ENCODE results near the gene BCAP29.

The BCAP29 gene

DNA sequence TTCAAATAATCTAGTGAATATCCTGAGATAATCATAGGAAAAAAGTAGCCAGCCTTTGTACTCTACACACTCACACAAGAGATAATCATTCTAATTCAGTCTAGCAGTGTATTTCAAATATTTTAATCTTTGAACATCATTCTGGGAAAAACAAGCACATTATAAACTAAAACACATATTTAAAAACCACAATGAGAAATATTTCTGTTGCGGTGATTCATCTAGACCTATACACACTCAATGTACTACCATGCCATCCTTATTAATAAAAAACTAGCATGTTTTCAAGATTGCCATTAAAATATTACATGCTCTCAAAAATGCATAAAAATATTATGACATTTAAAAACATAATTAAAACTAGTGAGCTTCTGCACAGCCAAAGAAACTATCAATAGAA lies 28.1 kb upstream of the BCAP29 start:
- Histone ChIP-seq H3K4me3 (ENCODE audit: insufficient read depth, low read length, poor library complexity, severe bottlenecking) (no peak overlapping the region), H3K79me2 (ENCODE audit: insufficient read depth, low read length) (peaks cover 12% of the 10 kb centered on the region; the same call in 1 of the 2 replicates), H2AFZ (ENCODE audit: low read depth, low read length, severe bottlenecking) (no peak overlapping the region), H3K9me2 (replicated peaks; ENCODE audit: insufficient read depth, low read length) (no peaks in the 10 kb centered on the region), H4K20me1 (ENCODE audit: low read depth, low read length) (no peaks in the 10 kb centered on the region), H3F3A (ENCODE audit: insufficient read depth) (no peaks in the 10 kb centered on the region; the same call in 1 of the 2 replicates), H3K9ac (ENCODE audit: low read length) (no peak overlapping the region), H3K9me3 (ENCODE audit: insufficient read depth, low read length) (no peaks in the 10 kb centered on the region), H3K27ac (ENCODE audit: low read depth, low read length) (no peak overlapping the region), H3K27me3 (ENCODE audit: low read length) (no peaks in the 10 kb centered on the region), H3K4me2 (ENCODE audit: low read depth, low read length, poor library complexity, severe bottlenecking) (no peak overlapping the region), H3K36me3 (ENCODE audit: low read length) (peaks cover 10% of the 10 kb centered on the region; the same call in 1 of the 2 replicates)
- TF ChIP-seq EZH2phosphoT487 (conservative IDR thresholded peaks at IDR 0.05; ENCODE audit: low read length) = no peak
- TF ChIP-seq, protein P1, sequence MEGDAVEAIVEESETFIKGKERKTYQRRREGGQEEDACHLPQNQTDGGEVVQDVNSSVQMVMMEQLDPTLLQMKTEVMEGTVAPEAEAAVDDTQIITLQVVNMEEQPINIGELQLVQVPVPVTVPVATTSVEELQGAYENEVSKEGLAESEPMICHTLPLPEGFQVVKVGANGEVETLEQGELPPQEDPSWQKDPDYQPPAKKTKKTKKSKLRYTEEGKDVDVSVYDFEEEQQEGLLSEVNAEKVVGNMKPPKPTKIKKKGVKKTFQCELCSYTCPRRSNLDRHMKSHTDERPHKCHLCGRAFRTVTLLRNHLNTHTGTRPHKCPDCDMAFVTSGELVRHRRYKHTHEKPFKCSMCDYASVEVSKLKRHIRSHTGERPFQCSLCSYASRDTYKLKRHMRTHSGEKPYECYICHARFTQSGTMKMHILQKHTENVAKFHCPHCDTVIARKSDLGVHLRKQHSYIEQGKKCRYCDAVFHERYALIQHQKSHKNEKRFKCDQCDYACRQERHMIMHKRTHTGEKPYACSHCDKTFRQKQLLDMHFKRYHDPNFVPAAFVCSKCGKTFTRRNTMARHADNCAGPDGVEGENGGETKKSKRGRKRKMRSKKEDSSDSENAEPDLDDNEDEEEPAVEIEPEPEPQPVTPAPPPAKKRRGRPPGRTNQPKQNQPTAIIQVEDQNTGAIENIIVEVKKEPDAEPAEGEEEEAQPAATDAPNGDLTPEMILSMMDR (IDR thresholded peaks at IDR 0.05; ENCODE audit: insufficient read depth, low read length, poor library complexity, severe bottlenecking) = no peak

DNA sequence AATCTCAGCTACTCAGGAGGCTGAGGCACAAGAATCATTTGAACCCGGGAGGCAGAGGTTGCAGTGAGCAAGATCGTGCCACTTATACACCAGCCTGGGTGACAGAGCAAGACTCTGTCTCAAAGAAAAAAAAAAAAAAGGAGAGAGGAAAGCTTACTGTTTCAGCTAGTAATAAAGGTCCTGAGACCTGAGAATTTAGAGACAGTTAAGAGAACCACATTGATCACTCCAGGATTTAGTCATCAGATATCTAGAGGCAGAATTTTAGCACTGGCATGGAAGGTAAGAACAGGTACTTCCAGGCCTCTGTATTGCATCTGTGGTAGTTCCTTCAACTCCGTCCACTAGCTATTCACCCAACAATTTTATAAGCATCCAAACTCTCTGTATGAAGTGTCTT lies 24.2 kb upstream of the BCAP29 start:
- H3K9me2 ChIP-seq (replicated peaks; ENCODE audit: insufficient read depth, low read length) = no peaks in the 10 kb centered on the region
- H3K9me3 ChIP-seq (ENCODE audit: insufficient read depth, low read length) = no peaks in the 10 kb centered on the region
- no peaks in the 10 kb centered on the region for H3K27me3 ChIP-seq (ENCODE audit: low read length)
- H3K9ac ChIP-seq (ENCODE audit: low read length) = no peak overlapping the region
- H3K4me2 ChIP-seq (ENCODE audit: low read depth, low read length, poor library complexity, severe bottlenecking) = no peak overlapping the region
- H2AFZ ChIP-seq (ENCODE audit: low read depth, low read length, severe bottlenecking) = no peak overlapping the region
- no peak for TF ChIP-seq EZH2phosphoT487 (conservative IDR thresholded peaks at IDR 0.05; ENCODE audit: low read length)
- TF ChIP-seq, protein P1 (IDR thresholded peaks at IDR 0.05; ENCODE audit: insufficient read depth, low read length, poor library complexity, severe bottlenecking) = no peak
- no peak overlapping the region for H3K27ac ChIP-seq (ENCODE audit: low read depth, low read length)
- H3K4me3 ChIP-seq (ENCODE audit: insufficient read depth, low read length, poor library complexity, severe bottlenecking) = no peak overlapping the region
- H3F3A ChIP-seq (ENCODE audit: insufficient read depth) = no peaks in the 10 kb centered on the region
- no peaks in the 10 kb centered on the region for H4K20me1 ChIP-seq (ENCODE audit: low read depth, low read length)
- peaks cover 29% of the 10 kb centered on the region for H3K79me2 ChIP-seq (ENCODE audit: insufficient read depth, low read length)
- peaks cover 16% of the 10 kb centered on the region; the same call in 1 of the 2 replicates for H3K36me3 ChIP-seq (ENCODE audit: low read length)

DNA sequence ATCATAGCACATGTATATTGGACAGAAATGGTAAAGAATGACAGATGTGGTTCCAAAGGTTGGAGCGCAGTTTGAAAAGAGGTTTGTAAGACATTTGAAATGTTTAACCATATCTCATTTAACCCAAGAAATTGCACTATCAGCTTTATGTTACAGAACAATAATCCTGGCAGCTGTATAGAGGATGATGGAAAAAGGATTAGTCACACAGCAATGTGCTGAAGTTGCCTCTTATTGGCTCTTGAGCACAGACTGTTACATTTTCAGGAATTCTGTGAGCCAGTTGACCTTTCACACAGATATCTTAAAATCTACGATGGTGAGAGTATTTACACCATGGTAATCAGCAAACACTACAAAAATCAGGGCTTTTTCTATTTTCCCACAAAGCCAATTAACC lies 20.2 kb upstream of the BCAP29 start:
- Histone ChIP-seq H3K27ac (ENCODE audit: low read depth, low read length) (no peak overlapping the region), H2AFZ (ENCODE audit: low read depth, low read length, severe bottlenecking) (no peak overlapping the region), H3K4me2 (ENCODE audit: low read depth, low read length, poor library complexity, severe bottlenecking) (no peak overlapping the region), H3K4me3 (ENCODE audit: insufficient read depth, low read length, poor library complexity, severe bottlenecking) (no peak overlapping the region), H3K9me2 (replicated peaks; ENCODE audit: insufficient read depth, low read length) (no peaks in the 10 kb centered on the region), H3K79me2 (ENCODE audit: insufficient read depth, low read length) (peaks cover 43% of the 10 kb centered on the region), H4K20me1 (ENCODE audit: low read depth, low read length) (no peaks in the 10 kb centered on the region), H3K36me3 (ENCODE audit: low read length) (peaks cover 6% of the 10 kb centered on the region; the same call in 1 of the 2 replicates), H3K9me3 (ENCODE audit: insufficient read depth, low read length) (no peaks in the 10 kb centered on the region), H3K9ac (ENCODE audit: low read length) (no peak overlapping the region), H3F3A (ENCODE audit: insufficient read depth) (no peaks in the 10 kb centered on the region), H3K27me3 (ENCODE audit: low read length) (no peaks in the 10 kb centered on the region)
- TF ChIP-seq, protein P1 (IDR thresholded peaks at IDR 0.05; ENCODE audit: insufficient read depth, low read length, poor library complexity, severe bottlenecking) = no peak
- no peak for TF ChIP-seq EZH2phosphoT487 (conservative IDR thresholded peaks at IDR 0.05; ENCODE audit: low read length)

Measured in SU-DHL-6 (cell line).